ENCODE data around the gene GATA5.

GRCh38 chr20:62433658-62434497 lies 41.9 kb downstream of the GATA5 start:
- TF ChIP-seq TCF12 (IDR thresholded peaks at IDR 0.05; ENCODE audit: low read depth) = no peak
- TF ChIP-seq NFIC (IDR thresholded peaks at IDR 0.05) = no peak
- TF ChIP-seq YY1 (IDR thresholded peaks at IDR 0.05; ENCODE audit: low read depth) = no peak
- no peak for TF ChIP-seq RAD21 (IDR thresholded peaks at IDR 0.05; ENCODE audit: low read depth)
- no peak for TF ChIP-seq REST (IDR thresholded peaks at IDR 0.05; ENCODE audit: low read depth)
- TF ChIP-seq FOXM1 (IDR thresholded peaks at IDR 0.05; ENCODE audit: borderline replicate concordance, low read depth) = no peak
- TF ChIP-seq EGR1 (IDR thresholded peaks at IDR 0.05) = no peak
- no peak for TF ChIP-seq CEBPB (IDR thresholded peaks at IDR 0.05)
- TF ChIP-seq EP300 (IDR thresholded peaks at IDR 0.05; ENCODE audit: borderline replicate concordance) = no peak
- TF ChIP-seq, protein P1, sequence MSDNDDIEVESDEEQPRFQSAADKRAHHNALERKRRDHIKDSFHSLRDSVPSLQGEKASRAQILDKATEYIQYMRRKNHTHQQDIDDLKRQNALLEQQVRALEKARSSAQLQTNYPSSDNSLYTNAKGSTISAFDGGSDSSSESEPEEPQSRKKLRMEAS (IDR thresholded peaks at IDR 0.05) = no peak
- no peak for TF ChIP-seq TAF1 (IDR thresholded peaks at IDR 0.05; ENCODE audit: low read depth)
